CD4-positive, alpha-beta T cell treated with Interleukin-15 for 4 hours (primary cell): Measurements from ENCODE around the gene NDUFAF5.
A peak's percentile ranks its signal among the peaks of the same experiment; 100 is the strongest.

Experiments
- DNase-seq: peaks from one replicate; pipeline ENCODE4 v3.0.0-alpha.2; 2020; ENCODE audit warnings: low spot score

The NDUFAF5 gene

GRCh38 chr20:13777171-13777601 lies 7.6 kb upstream of the NDUFAF5 start:
- DNase-seq = no peak

GRCh38 chr20:13778827-13779226 lies 6.0 kb upstream of the NDUFAF5 start:
- DNase-seq = no peak

- no peak for DNase-seq
Observed at GRCh38 chr20:13783528-13783927, 1.3 kb upstream of the NDUFAF5 start.

- no peak for DNase-seq
Observed at GRCh38 chr20:13784271-13784892, 446 bp upstream of the NDUFAF5 start.

GRCh38 chr20:13786143-13786828 lies 1.5 kb downstream of the NDUFAF5 start:
- no peak for DNase-seq

GRCh38 chr20:13788167-13788834 lies 3.5 kb downstream of the NDUFAF5 start:
- DNase-seq = peak; percentile 41

- DNase-seq = no peak
Observed at GRCh38 chr20:13790708-13791107, 5.9 kb downstream of the NDUFAF5 start.

- no peak for DNase-seq
Observed at GRCh38 chr20:13791540-13792459, 7.0 kb downstream of the NDUFAF5 start.

- no peak for DNase-seq
Observed at GRCh38 chr20:13793001-13793400, 8.2 kb downstream of the NDUFAF5 start.

- DNase-seq = no peak
Observed at GRCh38 chr20:13794667-13795066, 9.8 kb downstream of the NDUFAF5 start.

GRCh38 chr20:13799040-13799439 lies 14.2 kb downstream of the NDUFAF5 start:
- no peak for DNase-seq

GRCh38 chr20:13799974-13800373 lies 15.1 kb downstream of the NDUFAF5 start:
- no peak for DNase-seq

GRCh38 chr20:13800728-13801134 lies 15.9 kb downstream of the NDUFAF5 start:
- DNase-seq = no peak

- no peak for DNase-seq
Observed at GRCh38 chr20:13809373-13809772, 24.5 kb downstream of the NDUFAF5 start.

GRCh38 chr20:13809855-13810254 lies 25.0 kb downstream of the NDUFAF5 start:
- DNase-seq = no peak

GRCh38 chr20:13810446-13810845 lies 25.6 kb downstream of the NDUFAF5 start:
- DNase-seq = no peak

GRCh38 chr20:13813910-13814309 lies 29.1 kb downstream of the NDUFAF5 start:
- DNase-seq = no peak

GRCh38 chr20:13814672-13815071 lies 29.8 kb downstream of the NDUFAF5 start:
- no peak for DNase-seq

- no peak for DNase-seq
Observed at GRCh38 chr20:13816757-13817156, 31.9 kb downstream of the NDUFAF5 start.

GRCh38 chr20:13817342-13817741 lies 32.5 kb downstream of the NDUFAF5 start:
- no peak for DNase-seq

- DNase-seq = peak; percentile 43
Observed at GRCh38 chr20:13819885-13820645, 35.2 kb downstream of the NDUFAF5 start.
